Activated naive CD8-positive, alpha-beta T cell treated with anti-CD3 and anti-CD28 coated beads, Interleukin-2, amount 50 U/mL, for 24 hours (primary cell): ENCODE data around the gene PSAPL1.

ENCODE experiments used
- ATAC-seq: fragments of 150-1000 bp; cut with Tn5 transposase; one replicate; pipeline ENCODE4 v1.10.0; 2021
- DNase-seq: peaks from one replicate; pipeline ENCODE4 v3.0.0; 2021
- H3K27ac Mint-ChIP-seq: one replicate; pipeline ENCODE4 v1.8.0; 2021; ENCODE audit warnings: mild to moderate bottlenecking, mixed read lengths
- H3K27me3 Mint-ChIP-seq: one replicate; pipeline ENCODE4 v1.8.0; 2021; ENCODE audit warnings: mixed read lengths
- H3K36me3 Mint-ChIP-seq: one replicate; pipeline ENCODE4 v1.8.0; 2021; ENCODE audit warnings: low read depth, mixed read lengths
- H3K4me1 Mint-ChIP-seq: one replicate; pipeline ENCODE4 v1.8.0; 2021; ENCODE audit warnings: mixed read lengths
- H3K4me3 Mint-ChIP-seq: one replicate; pipeline ENCODE4 v1.8.0; 2021; ENCODE audit warnings: mild to moderate bottlenecking, moderate library complexity, mixed read lengths
- H3K9me3 Mint-ChIP-seq: one replicate; pipeline ENCODE4 v1.8.0; 2021; ENCODE audit warnings: mixed read lengths

The PSAPL1 gene

DNA sequence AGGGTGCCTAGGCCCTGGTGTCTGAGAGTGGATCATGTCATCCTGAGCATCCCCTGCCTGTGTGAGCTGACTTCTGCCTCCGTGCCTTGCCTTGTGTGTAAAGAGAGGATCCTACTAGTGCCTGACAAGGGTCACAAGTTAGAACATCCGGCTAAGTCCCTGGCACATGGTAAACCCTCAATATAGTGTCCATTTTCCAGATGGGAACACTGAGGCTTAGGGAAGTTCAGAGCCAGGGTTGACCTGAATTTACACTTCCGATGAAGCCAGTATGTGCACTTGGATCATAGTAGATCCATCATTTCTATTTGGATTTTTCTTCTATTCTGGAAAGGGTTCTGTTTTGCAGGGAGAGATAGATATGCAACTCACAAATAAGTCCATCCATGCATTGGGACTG is 12.5 kb upstream of the PSAPL1 start:
- Mint-ChIP-seq H3K9me3 (no peaks in the 10 kb centered on the region), H3K27ac (no peak overlapping the region), H3K4me1 (no peaks in the 10 kb centered on the region), H3K4me3 (no peak overlapping the region), H3K27me3 (peaks cover 17% of the 10 kb centered on the region), H3K36me3 (no peaks in the 10 kb centered on the region)
- DNase-seq (no peak), ATAC-seq (no peak)

DNA sequence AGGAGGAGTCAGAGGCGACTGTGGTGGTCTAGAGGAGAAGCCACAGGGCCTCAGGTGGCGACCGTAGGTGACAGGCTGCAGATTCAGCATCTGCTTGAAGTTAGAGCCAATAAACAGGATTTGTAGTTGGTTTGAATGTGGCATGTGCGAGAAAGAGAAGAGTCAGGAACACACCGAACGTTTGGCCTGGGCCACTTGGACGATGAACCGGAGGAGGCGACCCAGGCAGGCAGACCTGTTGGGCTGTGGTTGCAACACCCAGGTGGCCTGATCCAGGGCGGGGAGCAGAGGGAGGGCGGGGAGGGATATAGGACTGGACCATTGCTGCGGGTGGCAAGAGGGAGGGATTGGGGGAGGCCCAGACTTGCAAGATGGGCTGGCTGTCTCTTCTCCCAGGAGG is 10.0 kb upstream of the PSAPL1 start:
- no peaks in the 10 kb centered on the region for H3K4me1 Mint-ChIP-seq
- no peak overlapping the region for H3K4me3 Mint-ChIP-seq
- H3K27me3 Mint-ChIP-seq, result peaks cover 23% of the 10 kb centered on the region
- no peaks in the 10 kb centered on the region for H3K9me3 Mint-ChIP-seq
- H3K36me3 Mint-ChIP-seq, result no peaks in the 10 kb centered on the region
- no peak overlapping the region for H3K27ac Mint-ChIP-seq
- DNase-seq, result no peak
- no peak for ATAC-seq

GRCh38 chr4:7444314-7444713 is 9.6 kb upstream of the PSAPL1 start:
- H3K36me3 Mint-ChIP-seq, result no peaks in the 10 kb centered on the region
- ATAC-seq, result no peak
- DNase-seq, result no peak
- H3K4me1 Mint-ChIP-seq, result no peaks in the 10 kb centered on the region
- H3K27me3 Mint-ChIP-seq, result peaks cover 23% of the 10 kb centered on the region
- no peak overlapping the region for H3K4me3 Mint-ChIP-seq
- no peak overlapping the region for H3K27ac Mint-ChIP-seq
- H3K9me3 Mint-ChIP-seq, result no peaks in the 10 kb centered on the region

DNA sequence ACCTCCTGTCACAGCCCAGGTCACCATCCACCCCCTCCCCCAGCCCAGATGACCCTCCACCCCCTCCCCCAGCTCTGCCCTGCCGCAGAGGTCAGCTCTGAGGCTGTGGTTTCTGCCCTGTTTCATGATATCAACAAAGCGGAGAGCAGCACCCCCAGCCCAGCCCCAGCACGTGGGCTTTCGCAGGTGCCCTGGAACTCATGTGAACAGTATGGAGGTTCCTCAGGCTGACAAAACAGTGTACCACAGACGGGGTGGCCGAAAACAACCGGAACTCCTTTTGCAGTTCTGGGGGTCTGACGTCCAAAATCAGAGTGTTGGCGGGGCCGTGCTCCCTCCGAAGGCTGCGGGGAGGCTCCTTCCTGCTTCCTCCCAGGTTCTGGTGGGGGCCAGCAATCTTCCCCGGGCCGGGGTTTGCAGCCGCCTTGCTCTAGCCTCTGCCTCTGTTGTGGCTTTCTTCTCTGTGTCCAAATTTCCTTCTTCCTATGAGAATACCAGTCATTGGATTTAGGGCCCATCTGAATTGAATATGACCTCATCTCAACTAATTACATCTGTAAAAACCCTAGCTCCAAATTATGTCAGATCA is 7.9 kb upstream of the PSAPL1 start:
- ATAC-seq, result no peak
- H3K4me1 Mint-ChIP-seq, result no peaks in the 10 kb centered on the region

DNA sequence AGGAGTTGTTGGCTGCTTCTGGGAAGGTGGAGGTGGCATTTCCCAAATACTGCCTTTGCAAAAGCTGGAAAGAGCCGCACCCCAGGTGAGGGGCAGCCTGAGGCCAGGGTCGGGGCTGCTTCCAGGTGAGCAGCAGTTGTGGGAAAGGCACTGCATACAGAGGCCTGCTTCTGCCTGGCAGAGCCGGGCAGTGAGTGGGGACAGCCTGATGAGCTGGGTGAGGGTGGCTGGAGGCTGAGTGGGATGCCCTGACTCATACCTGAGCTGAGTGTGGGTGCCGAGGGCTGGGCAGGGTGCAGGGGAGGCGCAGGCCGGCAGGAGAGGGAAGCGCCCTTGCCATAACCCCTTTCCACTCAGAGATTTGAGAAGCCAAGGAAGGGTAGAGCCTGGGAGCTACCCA is 6.5 kb upstream of the PSAPL1 start:
- H3K4me3 Mint-ChIP-seq, result no peak overlapping the region
- no peak for DNase-seq
- no peaks in the 10 kb centered on the region for H3K36me3 Mint-ChIP-seq
- H3K9me3 Mint-ChIP-seq, result no peaks in the 10 kb centered on the region
- no peak for ATAC-seq
- no peaks in the 10 kb centered on the region for H3K4me1 Mint-ChIP-seq
- H3K27ac Mint-ChIP-seq, result no peak overlapping the region
- H3K27me3 Mint-ChIP-seq, result peaks cover 23% of the 10 kb centered on the region

More for the DNA sequence above, 7.9 kb upstream of the PSAPL1 start:
- DNase-seq, result no peak
- H3K4me3 Mint-ChIP-seq, result no peak overlapping the region
- no peaks in the 10 kb centered on the region for H3K9me3 Mint-ChIP-seq
- peaks cover 23% of the 10 kb centered on the region for H3K27me3 Mint-ChIP-seq
- no peak overlapping the region for H3K27ac Mint-ChIP-seq
- no peaks in the 10 kb centered on the region for H3K36me3 Mint-ChIP-seq

- no peaks in the 10 kb centered on the region for H3K4me1 Mint-ChIP-seq
- no peak for DNase-seq
Measured at GRCh38 chr4:7439699-7440098, 5.0 kb upstream of the PSAPL1 start.

GRCh38 chr4:7436256-7436655 is 1.5 kb upstream of the PSAPL1 start:
- H3K4me3 Mint-ChIP-seq, result no peak overlapping the region
- DNase-seq, result no peak
- H3K27ac Mint-ChIP-seq, result no peak overlapping the region

More at GRCh38 chr4:7439699-7440098, 5.0 kb upstream of the PSAPL1 start:
- H3K4me3 Mint-ChIP-seq, result no peak overlapping the region
- H3K36me3 Mint-ChIP-seq, result no peaks in the 10 kb centered on the region
- no peak for ATAC-seq
- peaks cover 18% of the 10 kb centered on the region for H3K27me3 Mint-ChIP-seq
- no peak overlapping the region for H3K27ac Mint-ChIP-seq
- H3K9me3 Mint-ChIP-seq, result no peaks in the 10 kb centered on the region

GRCh38 chr4:7435471-7436061 is 836 bp upstream of the PSAPL1 start:
- no peak for ATAC-seq

More at GRCh38 chr4:7436256-7436655, 1.5 kb upstream of the PSAPL1 start:
- no peak for ATAC-seq
- no peaks in the 10 kb centered on the region for H3K36me3 Mint-ChIP-seq
- H3K9me3 Mint-ChIP-seq, result no peaks in the 10 kb centered on the region
- H3K27me3 Mint-ChIP-seq, result peaks cover 5% of the 10 kb centered on the region
- H3K4me1 Mint-ChIP-seq, result no peaks in the 10 kb centered on the region

GRCh38 chr4:7434141-7434765 is 477 bp downstream of the PSAPL1 start:
- Mint-ChIP-seq H3K36me3 (no peaks in the 10 kb centered on the region), H3K9me3 (no peaks in the 10 kb centered on the region), H3K4me1 (no peaks in the 10 kb centered on the region), H3K27ac (no peak overlapping the region), H3K27me3 (no peaks in the 10 kb centered on the region), H3K4me3 (no peak overlapping the region)
- ATAC-seq, result no peak
- no peak for DNase-seq

More at GRCh38 chr4:7435471-7436061, 836 bp upstream of the PSAPL1 start:
- no peaks in the 10 kb centered on the region for H3K36me3 Mint-ChIP-seq
- H3K27me3 Mint-ChIP-seq, result peaks cover 5% of the 10 kb centered on the region
- no peaks in the 10 kb centered on the region for H3K9me3 Mint-ChIP-seq
- H3K4me1 Mint-ChIP-seq, result no peaks in the 10 kb centered on the region
- no peak overlapping the region for H3K4me3 Mint-ChIP-seq
- no peak overlapping the region for H3K27ac Mint-ChIP-seq
- no peak for DNase-seq

DNA sequence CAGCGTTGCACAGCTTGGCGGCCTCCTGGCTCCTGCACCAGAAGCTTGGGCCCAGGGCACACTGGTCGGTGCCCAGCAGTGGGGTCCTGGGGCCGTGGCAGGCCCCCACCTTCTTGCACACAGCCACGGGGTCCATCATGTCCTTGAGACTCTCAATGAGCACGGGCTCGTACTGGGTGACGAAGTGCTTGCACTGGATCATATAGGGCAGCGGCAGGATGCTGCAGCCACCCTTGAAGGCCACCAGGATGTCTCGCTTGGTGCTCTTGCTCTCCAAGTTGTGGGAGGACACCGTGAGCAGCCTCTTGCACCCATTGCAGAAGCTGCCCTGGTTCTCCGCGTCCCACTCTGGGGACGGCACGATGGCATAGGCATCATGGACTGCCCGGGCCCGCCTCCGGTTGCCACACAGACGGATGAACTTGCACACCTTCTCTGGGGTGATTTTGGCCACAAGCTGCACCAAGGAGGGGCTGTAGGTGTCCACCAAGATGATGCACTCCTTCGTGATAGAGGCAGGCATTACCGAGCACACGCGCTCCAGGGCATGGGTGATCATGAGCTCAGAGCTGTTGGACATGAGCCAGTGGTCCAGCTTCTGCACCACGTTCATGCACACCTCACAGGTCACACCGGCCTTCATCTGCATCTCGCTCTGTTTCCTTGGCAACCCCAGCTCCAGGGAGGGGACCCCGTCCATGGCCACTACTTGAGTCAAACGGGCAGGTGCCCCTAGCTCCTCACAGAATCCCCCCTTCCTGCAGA is 1.2 kb downstream of the PSAPL1 start:
- DNase-seq, result no peak

GRCh38 chr4:7432531-7433375 is 2.0 kb downstream of the PSAPL1 start:
- Mint-ChIP-seq H3K36me3 (no peaks in the 10 kb centered on the region), H3K4me1 (no peaks in the 10 kb centered on the region), H3K27me3 (no peaks in the 10 kb centered on the region), H3K9me3 (no peaks in the 10 kb centered on the region), H3K27ac (no peak overlapping the region), H3K4me3 (no peak overlapping the region)
- DNase-seq (no peak), ATAC-seq (no peak)

More for the DNA sequence above, 1.2 kb downstream of the PSAPL1 start:
- no peaks in the 10 kb centered on the region for H3K9me3 Mint-ChIP-seq
- no peaks in the 10 kb centered on the region for H3K4me1 Mint-ChIP-seq
- no peak overlapping the region for H3K4me3 Mint-ChIP-seq
- no peak for ATAC-seq
- no peaks in the 10 kb centered on the region for H3K36me3 Mint-ChIP-seq
- no peak overlapping the region for H3K27ac Mint-ChIP-seq
- no peaks in the 10 kb centered on the region for H3K27me3 Mint-ChIP-seq

DNA sequence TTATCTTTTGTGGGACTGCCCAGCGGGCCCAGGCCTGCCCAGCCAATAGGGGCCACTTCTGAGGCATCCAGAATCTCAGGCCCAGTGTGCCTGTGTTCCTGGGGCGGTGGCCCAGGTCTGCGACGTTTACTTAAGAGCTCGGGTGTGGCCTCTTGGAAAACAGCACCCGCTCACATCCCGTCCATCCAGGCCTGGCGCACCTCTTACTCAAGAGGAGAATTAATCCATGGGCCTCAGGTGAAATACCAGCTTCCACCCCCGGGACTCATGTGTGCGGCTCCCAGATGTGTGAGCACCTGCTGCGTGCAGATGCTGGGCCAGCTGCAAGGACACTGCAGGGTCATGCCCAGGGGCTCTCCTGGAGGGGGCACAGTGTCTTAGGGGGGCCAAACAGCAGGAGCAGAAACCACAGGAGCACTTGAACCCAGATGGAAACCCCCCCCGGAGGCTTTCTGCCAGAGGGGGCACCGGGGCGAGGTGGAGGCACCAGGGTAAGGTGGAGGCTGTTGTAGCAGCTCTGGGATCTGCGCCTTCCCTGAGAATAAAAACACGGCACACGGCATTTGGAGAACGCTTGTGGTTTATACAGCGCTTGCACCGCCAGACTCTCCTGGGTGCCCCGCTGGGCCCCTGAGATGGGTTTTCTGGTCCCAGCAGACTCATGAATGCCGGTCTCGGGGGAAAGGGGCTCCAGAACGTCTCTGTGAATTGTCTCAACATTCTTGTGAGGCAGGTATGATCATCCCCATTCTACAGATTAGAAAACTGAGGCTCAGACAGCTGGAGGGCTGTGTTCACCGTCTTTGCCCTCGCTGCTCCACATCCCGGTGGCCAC is 2.8 kb downstream of the PSAPL1 start:
- no peak for ATAC-seq
- no peak overlapping the region for H3K27ac Mint-ChIP-seq
- no peaks in the 10 kb centered on the region for H3K36me3 Mint-ChIP-seq
- no peak for DNase-seq
- no peaks in the 10 kb centered on the region for H3K27me3 Mint-ChIP-seq
- no peaks in the 10 kb centered on the region for H3K4me1 Mint-ChIP-seq
- H3K4me3 Mint-ChIP-seq, result no peak overlapping the region
- H3K9me3 Mint-ChIP-seq, result no peaks in the 10 kb centered on the region

GRCh38 chr4:7430965-7431695 is 3.6 kb downstream of the PSAPL1 start:
- no peaks in the 10 kb centered on the region for H3K27me3 Mint-ChIP-seq
- no peak for ATAC-seq
- H3K9me3 Mint-ChIP-seq, result no peaks in the 10 kb centered on the region
- no peak overlapping the region for H3K4me3 Mint-ChIP-seq
- H3K36me3 Mint-ChIP-seq, result no peaks in the 10 kb centered on the region
- no peak for DNase-seq
- no peaks in the 10 kb centered on the region for H3K4me1 Mint-ChIP-seq
- no peak overlapping the region for H3K27ac Mint-ChIP-seq
